ENCODE results near the gene MAP2K3.
A peak's percentile ranks its signal among the peaks of the same experiment; 100 is the strongest.

Gene MAP2K3

GRCh38 chr17:21284319-21285163 is at the start of gene MAP2K3:
MAP2K3 (plus strand) TSS chr17:21284711; CDS start chr17:21284921, 210 bp downstream.
- DNase-seq = peak; percentile 99

- no peak for DNase-seq
Measured at GRCh38 chr17:21235921-21236320, 48.6 kb upstream of the MAP2K3 start.

GRCh38 chr17:21239680-21240368 is 44.7 kb upstream of the MAP2K3 start:
- DNase-seq = peak; percentile 26

GRCh38 chr17:21240369-21241055 is 44.0 kb upstream of the MAP2K3 start:
- no peak for DNase-seq

GRCh38 chr17:21241564-21241963 is 42.9 kb upstream of the MAP2K3 start:
- no peak for DNase-seq

GRCh38 chr17:21242026-21242697 is 42.3 kb upstream of the MAP2K3 start:
- DNase-seq = no peak

GRCh38 chr17:21242780-21243515 is 41.6 kb upstream of the MAP2K3 start:
- DNase-seq = no peak

GRCh38 chr17:21243516-21244303 is 40.8 kb upstream of the MAP2K3 start:
- no peak for DNase-seq

GRCh38 chr17:21245639-21246084 is 38.8 kb upstream of the MAP2K3 start:
- DNase-seq = no peak

GRCh38 chr17:21246698-21247097 is 37.8 kb upstream of the MAP2K3 start:
- DNase-seq = no peak

- no peak for DNase-seq
Measured at GRCh38 chr17:21247552-21248258, 36.8 kb upstream of the MAP2K3 start.

GRCh38 chr17:21248500-21248899 is 36.0 kb upstream of the MAP2K3 start:
- no peak for DNase-seq

- no peak for DNase-seq
Measured at GRCh38 chr17:21249086-21249795, 35.3 kb upstream of the MAP2K3 start.

GRCh38 chr17:21249920-21250703 is 34.4 kb upstream of the MAP2K3 start:
- no peak for DNase-seq

- no peak for DNase-seq
Measured at GRCh38 chr17:21250854-21251253, 33.7 kb upstream of the MAP2K3 start.

- no peak for DNase-seq
Measured at GRCh38 chr17:21251337-21252010, 33.0 kb upstream of the MAP2K3 start.

GRCh38 chr17:21252289-21252795 is 32.2 kb upstream of the MAP2K3 start:
- DNase-seq = no peak

Measured in fibroblast of skin of right biceps (primary cell).